ENCODE results near the gene UQCRH.
"Not testable (repeated sequence)": the region's sequence is repeated elsewhere in the genome, so short reads cannot be mapped to it uniquely, and the experiment has no call there.

The UQCRH gene

GRCh38 chr1:46300673-46301405 lies 2.7 kb upstream of the UQCRH start:
- no peak for DNase-seq

- no peak for DNase-seq
These were observed 2.1 kb upstream of the UQCRH start for GRCh38 chr1:46301406-46301807.

GRCh38 chr1:46301808-46302640 lies 1.5 kb upstream of the UQCRH start:
- DNase-seq: peak; percentile 47

- DNase-seq: no peak
These were observed 859 bp upstream of the UQCRH start for GRCh38 chr1:46302641-46303037.

DNA sequence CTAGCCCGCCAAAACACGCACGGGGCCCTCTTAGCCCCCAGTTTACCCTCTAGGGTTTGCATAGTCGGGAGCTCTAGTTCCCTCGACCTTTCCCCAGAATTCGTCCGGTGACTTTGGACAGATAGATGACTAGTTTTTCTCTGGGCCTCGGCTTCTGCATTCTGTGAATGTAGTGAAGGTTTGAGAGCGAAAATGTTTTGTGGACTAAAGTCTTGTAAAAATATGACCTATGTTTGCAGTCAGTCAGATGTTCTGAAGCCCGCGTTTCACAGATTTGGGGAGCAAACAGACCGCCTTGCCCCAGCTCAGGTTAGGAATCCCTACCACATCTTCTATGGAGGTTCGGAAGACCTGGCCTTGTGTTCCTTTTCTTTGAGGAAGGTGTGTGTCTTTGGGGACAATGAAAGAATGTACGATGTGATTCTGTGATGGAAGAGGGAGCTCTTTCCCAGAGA lies 401 bp downstream of the UQCRH start:
- DNase-seq: peak; percentile 8

GRCh38 chr1:46306159-46306530 lies 2.6 kb downstream of the UQCRH start:
- DNase-seq: no peak

DNA sequence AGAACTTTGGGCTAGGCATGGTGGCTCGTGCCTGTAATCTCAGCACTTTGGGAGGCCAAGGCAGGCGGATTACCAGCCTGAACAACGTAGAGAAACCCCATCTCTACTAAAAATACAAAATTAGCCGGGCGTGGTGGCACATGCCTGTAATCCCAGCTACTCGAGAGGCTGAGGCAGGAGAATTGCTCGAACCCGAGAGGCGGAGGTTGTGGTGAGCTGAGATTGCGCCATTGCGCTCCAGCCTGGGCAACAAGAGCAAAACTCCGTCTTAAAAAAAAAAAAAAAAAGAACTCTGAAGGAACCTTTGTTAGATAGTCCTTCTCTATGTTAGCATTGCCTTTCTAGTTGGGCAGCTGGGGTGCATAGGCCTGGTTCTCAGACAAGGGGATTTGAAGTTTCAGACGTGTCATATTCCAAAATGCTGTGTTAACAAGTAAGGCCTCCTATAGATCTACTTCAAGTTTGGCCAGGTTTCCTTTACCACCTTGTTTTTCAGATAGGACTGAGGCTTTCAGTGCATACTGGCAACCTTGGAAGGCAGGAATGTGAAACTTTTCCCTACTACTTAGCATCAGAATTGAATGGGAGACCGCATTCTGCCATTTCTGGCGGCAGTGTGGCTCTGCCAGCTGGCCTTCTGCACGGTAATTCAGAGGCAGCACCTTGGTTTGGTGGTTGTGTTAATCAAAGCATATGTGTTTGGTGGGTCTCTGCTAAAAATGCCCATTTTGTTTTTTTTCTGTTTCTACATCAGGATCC lies 6.1 kb downstream of the UQCRH start:
- DNase-seq: no peak

DNA sequence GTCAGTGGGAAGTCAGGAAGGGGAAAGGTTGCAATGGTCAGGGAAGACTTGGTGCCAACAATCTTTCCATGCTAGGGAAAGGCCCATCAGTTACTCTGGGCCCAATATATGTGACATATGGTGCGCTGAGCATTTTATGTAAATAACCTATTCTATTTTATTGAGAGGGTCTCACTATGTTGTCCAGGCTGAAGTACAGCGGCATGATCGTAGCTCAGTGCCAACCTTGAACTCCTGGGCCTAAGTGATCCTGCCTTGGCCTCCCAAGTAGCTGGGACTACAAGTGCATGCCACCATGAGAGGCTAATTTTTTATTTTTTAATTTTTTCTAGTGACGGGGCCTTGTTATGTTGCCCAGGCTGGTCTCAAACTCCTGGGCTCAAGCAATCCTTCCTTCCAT lies 6.8 kb downstream of the UQCRH start:
- no peak for DNase-seq

DNA sequence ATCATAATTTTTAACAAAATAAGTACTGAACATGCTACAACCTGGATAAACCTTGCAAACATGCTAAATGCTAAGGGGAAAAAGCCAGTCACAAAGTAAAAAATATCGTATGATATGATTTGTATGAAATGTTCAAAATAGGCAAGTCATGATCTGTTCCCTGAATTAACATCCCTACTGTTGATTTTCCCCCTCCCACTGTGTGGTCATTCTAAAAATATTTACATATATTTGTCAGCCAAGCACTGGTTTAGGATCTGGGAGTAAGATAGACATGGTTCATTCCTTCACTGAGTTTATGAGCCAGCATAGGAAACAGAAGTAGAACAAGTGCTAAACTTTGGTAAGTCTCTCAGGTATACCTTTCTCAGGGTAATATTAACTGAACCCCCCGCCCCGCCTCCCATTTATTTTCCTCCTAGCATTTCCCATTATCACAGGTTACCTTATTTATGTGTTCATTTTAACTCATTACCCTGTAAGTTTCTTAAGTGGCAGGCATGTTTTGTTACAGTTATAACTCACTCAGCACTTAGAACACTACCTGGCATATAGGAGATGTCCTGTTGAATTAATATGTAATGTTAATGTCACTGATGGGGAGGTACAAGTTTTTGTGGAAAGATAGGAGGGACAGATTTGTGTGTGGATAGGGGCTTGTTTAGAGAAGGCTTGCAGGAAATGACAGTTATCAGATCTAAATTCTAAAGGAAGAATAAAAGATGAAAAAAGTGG lies 12.3 kb downstream of the UQCRH start:
- DNase-seq: no peak

DNA sequence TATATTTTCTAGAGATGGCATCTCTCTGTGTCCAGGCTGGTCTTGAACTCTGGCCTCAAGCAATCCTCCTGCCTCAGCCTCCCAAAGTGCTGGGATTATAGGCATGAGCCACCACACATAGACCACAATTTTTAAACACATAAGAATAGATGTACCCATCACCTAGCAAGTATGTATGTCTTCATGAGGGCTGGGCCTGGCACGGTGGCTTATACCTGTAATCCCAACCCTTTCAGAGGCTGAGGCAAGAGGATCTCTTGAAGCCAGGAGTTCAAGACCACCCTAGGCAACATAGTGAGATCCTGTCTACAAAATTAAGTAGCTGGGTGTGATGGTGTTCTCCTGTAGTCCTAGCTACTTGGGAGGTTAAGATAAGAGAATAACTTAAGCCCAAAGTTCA lies 13.8 kb downstream of the UQCRH start:
- DNase-seq: no peak

GRCh38 chr1:46319301-46319700 lies 15.8 kb downstream of the UQCRH start:
- DNase-seq: not testable (repeated sequence)

DNA sequence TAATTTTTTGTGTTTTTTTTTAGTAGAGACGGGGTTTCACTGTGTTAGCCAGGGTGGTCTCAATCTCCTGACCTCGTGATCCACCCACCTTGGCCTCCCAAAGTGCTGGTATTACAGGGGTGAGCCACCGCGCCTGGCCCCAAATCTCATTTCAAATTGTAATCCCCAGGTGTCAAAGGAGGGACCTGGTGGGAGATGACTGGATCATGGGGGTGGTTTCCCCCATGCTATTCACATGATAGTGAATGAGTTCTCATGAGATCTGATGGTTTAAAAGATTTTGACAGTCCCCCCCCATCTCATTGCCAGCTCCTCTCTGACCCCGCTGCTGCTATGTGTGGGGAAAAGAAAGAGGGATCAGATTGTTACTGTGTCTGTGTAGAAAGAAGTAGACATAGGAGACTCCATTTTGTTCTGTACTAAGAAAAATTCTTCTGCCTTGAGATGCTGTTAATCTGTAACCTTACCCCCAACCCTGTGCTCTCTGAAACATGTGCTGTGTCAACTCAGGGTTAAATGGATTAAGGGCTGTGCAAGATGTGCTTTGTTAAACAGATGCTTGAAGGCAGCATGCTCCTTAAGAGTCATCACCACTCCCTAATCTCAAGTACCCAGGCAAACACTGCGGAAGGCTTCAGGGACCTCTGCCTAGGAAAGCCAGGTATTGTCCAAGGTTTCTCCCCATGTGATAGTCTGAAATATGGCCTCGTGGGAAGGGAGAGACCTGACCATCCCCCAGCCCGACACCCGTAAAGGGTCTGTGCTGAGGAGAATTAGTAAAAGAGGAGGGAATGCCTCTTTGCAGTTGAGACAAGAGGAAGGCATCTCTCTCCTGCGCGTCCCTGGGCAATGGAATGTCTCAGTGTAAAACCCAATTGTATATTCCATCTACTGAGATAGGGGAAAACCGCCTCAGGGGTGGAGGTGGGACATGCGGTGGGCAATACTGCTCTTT lies 16.7 kb downstream of the UQCRH start:
- DNase-seq: not testable (repeated sequence)

- not testable (repeated sequence) for DNase-seq
These were observed 18.7 kb downstream of the UQCRH start for GRCh38 chr1:46322191-46322590.

DNA sequence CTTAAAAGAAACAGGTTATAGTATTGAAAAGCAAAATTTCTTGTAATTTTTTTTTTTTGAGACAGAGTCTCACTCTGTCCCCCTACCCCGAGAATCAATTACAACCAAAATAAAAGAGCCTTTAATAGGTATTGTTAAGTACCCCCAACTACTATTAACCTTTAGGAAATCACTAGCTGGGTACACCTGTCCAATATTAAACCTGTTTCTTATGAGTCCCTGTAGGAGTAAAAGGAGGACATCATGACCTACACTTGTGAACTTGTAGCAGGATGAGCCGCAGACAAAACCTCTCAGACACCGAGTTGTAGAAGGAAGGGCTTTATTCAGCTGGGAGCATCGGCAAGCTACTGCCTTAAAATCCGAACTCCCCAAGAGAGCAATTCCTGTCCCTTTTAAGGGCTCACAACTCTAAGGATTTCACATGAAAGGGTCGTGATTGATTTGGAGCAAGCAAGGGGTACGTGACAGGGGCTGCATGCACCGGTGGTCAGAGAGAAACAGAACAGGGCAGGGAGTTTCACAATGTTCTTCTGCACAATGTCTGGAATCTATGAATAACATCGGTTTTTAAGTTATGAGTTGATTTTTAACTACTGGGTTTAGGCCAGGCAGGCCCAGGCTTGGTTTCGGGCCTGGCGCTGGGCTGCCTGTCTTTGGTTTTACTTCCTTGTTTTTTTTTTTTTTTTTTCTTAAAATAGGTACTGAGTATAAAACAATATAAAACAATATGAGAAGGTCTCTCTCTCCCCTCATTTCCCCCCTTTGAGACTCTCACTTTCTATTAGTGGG lies 22.0 kb downstream of the UQCRH start:
- not testable (repeated sequence) for DNase-seq

- DNase-seq: not testable (repeated sequence)
These were observed 24.7 kb downstream of the UQCRH start for GRCh38 chr1:46328182-46328581.

DNA sequence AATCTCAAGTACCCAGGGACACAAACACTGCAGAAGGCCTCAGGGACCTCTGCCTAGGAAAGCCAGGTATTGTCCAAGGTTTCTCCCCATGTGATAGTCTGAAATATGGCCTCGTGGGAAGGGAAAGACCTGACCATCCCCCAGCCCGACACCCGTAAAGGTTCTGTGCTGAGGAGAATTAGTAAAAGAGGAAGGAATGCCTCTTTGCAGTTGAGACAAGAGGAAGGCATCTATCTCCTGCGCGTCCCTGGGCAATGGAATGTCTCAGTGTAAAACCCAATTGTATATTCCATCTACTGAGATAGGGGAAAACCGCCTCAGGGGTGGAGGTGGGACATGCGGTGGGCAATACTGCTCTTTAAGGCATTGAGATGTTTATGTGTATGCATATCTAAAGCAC lies 26.3 kb downstream of the UQCRH start:
- DNase-seq: not testable (repeated sequence)

GRCh38 chr1:46330381-46330780 lies 26.9 kb downstream of the UQCRH start:
- not testable (repeated sequence) for DNase-seq

DNA sequence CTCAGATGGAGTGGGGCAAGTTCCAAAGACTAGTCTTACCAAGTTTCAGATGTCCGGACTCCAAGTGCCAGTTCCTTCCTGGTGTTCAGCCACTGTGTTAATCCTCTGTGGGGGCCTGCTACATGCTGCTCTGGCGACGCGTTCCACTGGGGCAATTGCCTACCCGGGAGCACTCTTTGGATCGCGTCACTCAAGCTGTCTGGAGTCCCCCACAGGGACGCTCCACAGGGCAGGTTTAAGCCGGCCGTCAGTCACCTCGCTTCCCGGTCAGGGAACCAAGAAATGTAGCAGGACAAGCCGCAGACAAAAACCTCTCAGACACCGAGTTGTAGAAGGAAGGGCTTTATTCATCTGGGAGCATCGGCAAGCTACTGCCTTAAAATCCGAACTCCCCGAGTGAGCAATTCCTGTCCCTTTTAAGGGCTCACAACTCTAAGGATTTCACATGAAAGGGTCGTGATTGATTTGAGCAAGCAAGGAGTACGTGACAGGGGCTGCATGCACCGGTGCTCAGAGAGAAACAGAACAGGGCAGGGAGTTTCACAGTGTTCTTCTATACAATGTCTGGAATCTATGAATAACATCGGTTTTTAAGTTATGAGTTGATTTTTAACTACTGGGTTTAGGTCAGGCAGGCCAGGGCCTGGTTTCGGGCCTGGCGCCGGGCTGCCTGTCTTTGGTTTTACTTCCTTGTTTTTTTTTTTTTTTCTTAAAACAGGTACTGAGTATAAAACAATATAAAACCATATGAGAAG lies 28.5 kb downstream of the UQCRH start:
- DNase-seq: not testable (repeated sequence)

- no peak for DNase-seq
These were observed 30.0 kb downstream of the UQCRH start for GRCh38 chr1:46333300-46334029.
